ENCODE results near the gene ACTA2. TPM values are rescaled to one million over a fixed set of nuclear protein-coding genes. Genes with fewer than 3 reads are reported as not detected.

Gene ACTA2
- total RNA-seq, 6 experiments from 2014 or later = 15.0 to 127 (median 80.7) TPM

GRCh38 chr10:88931548-88931947, 21.0 kb downstream of the ACTA2 start:
- intact Hi-C loops (cut with DNase I) = loop anchor here in 1 of 2 donors (10.0 kb wide), 2 partner anchors 53 to 97 kb away; no protein-coding TSS in a partner anchor
- H3K27me3 ChIP-seq = no peaks in the 10 kb centered on the region
- H3K27ac ChIP-seq = no peak overlapping the region
- TF ChIP-seq CTCF (IDR thresholded peaks at IDR 0.05) = no peak
- no peak for TF ChIP-seq POLR2A (IDR thresholded peaks at IDR 0.05)
- peaks cover 0 to 11% (median 0%) of the 10 kb centered on the region in 4 donors for H3K4me1 ChIP-seq
- DNase-seq (no peak), ATAC-seq (no peak)
- H3K9me3 ChIP-seq = no peaks in the 10 kb centered on the region
- WGBS (ENCODE audit: insufficient coverage, low coverage, low lambda C conversion rate, missing lambda C conversion rate) = 91% methylated on average over 1 of the region's 1 CpG
- no peak overlapping the region for H3K4me3 ChIP-seq
- H3K36me3 ChIP-seq = no peaks in the 10 kb centered on the region

GRCh38 chr10:88928254-88928653, 24.3 kb downstream of the ACTA2 start:
- Histone ChIP-seq H3K27me3 (no peaks in the 10 kb centered on the region), H3K4me1 (peaks cover 0 to 7% (median 0%) of the 10 kb centered on the region in 4 donors), H3K4me3 (no peak overlapping the region), H3K27ac (no peak overlapping the region), H3K9me3 (no peaks in the 10 kb centered on the region), H3K36me3 (no peaks in the 10 kb centered on the region)
- ATAC-seq = no peak
- TF ChIP-seq CTCF (IDR thresholded peaks at IDR 0.05) (no peak), POLR2A (IDR thresholded peaks at IDR 0.05) (no peak)
- 60% methylated on average over 2 of the region's 2 CpGs for WGBS (ENCODE audit: insufficient coverage, low coverage, low lambda C conversion rate, missing lambda C conversion rate)
- intact Hi-C loops (cut with DNase I) = no loop called here
- DNase-seq = no peak

GRCh38 chr10:88927416-88927690, 25.2 kb downstream of the ACTA2 start:
- Histone ChIP-seq H3K36me3 (no peaks in the 10 kb centered on the region), H3K27me3 (no peaks in the 10 kb centered on the region), H3K9me3 (no peaks in the 10 kb centered on the region), H3K4me1 (peaks cover 0 to 7% (median 0%) of the 10 kb centered on the region in 4 donors), H3K27ac (no peak overlapping the region), H3K4me3 (no peak overlapping the region)
- no peak for ATAC-seq
- TF ChIP-seq CTCF (IDR thresholded peaks at IDR 0.05) (no peak), POLR2A (IDR thresholded peaks at IDR 0.05) (no peak)
- intact Hi-C loops (cut with DNase I) = no loop called here
- no peak for DNase-seq
- WGBS (ENCODE audit: insufficient coverage, low coverage, low lambda C conversion rate, missing lambda C conversion rate) = 83% methylated on average over 2 of the region's 2 CpGs

- Histone ChIP-seq H3K27me3 (no peaks in the 10 kb centered on the region), H3K4me3 (no peak overlapping the region), H3K4me1 (peaks cover 0 to 7% (median 0%) of the 10 kb centered on the region in 4 donors), H3K36me3 (no peaks in the 10 kb centered on the region), H3K27ac (peak overlapping the region in 2 of 3 donors; percentile 16 to 23), H3K9me3 (no peaks in the 10 kb centered on the region)
- DNase-seq (no peak), ATAC-seq (peak; percentile 39 to 75 (median 56))
- 51% methylated on average over 6 of the region's 6 CpGs for WGBS (ENCODE audit: insufficient coverage, low coverage, low lambda C conversion rate, missing lambda C conversion rate)
- no peak for TF ChIP-seq CTCF (IDR thresholded peaks at IDR 0.05)
- no peak for TF ChIP-seq POLR2A (IDR thresholded peaks at IDR 0.05)
- intact Hi-C loops (cut with DNase I) = no loop called here
Observed at GRCh38 chr10:88926566-88927415, 25.8 kb downstream of the ACTA2 start.
